Measurements from ENCODE around the gene PIEZO2. TPM values are rescaled to one million over a fixed set of nuclear protein-coding genes. Genes with fewer than 3 reads are reported as not detected.
"Not testable (repeated sequence)": the region's sequence is repeated elsewhere in the genome, so short reads cannot be mapped to it uniquely, and the experiment has no call there.

Gene PIEZO2
- total RNA-seq = 27.7 TPM

GRCh38 chr18:11149441-11150270 is at the start of gene PIEZO2:
PIEZO2 (minus strand) TSS chr18:11149569; CDS start chr18:11148588, 981 bp downstream.
- peak; percentile 88 for DNase-seq

GRCh38 chr18:11183637-11184036 is 34.3 kb upstream of the PIEZO2 start:
- no peak for DNase-seq

- DNase-seq = not testable (repeated sequence)
These were observed 32.3 kb upstream of the PIEZO2 start for GRCh38 chr18:11181629-11182028.

GRCh38 chr18:11179959-11180519 is 30.7 kb upstream of the PIEZO2 start:
- no peak for DNase-seq

- DNase-seq = no peak
These were observed 29.7 kb upstream of the PIEZO2 start for GRCh38 chr18:11178951-11179549.

- no peak for DNase-seq
These were observed 28.0 kb upstream of the PIEZO2 start for GRCh38 chr18:11177382-11177781.

- DNase-seq = no peak
These were observed 27.1 kb upstream of the PIEZO2 start for GRCh38 chr18:11176481-11176881.

- DNase-seq = no peak
These were observed 26.1 kb upstream of the PIEZO2 start for GRCh38 chr18:11175266-11175979.

- DNase-seq = not testable (repeated sequence)
These were observed 24.8 kb upstream of the PIEZO2 start for GRCh38 chr18:11174179-11174578.

GRCh38 chr18:11167778-11168177 is 18.4 kb upstream of the PIEZO2 start:
- DNase-seq = no peak

GRCh38 chr18:11165952-11166351 is 16.6 kb upstream of the PIEZO2 start:
- DNase-seq = no peak

GRCh38 chr18:11165138-11165537 is 15.8 kb upstream of the PIEZO2 start:
- DNase-seq = no peak

GRCh38 chr18:11163665-11164064 is 14.3 kb upstream of the PIEZO2 start:
- DNase-seq = no peak

GRCh38 chr18:11162889-11163288 is 13.5 kb upstream of the PIEZO2 start:
- no peak for DNase-seq

GRCh38 chr18:11162462-11162861 is 13.1 kb upstream of the PIEZO2 start:
- DNase-seq = no peak

- no peak for DNase-seq
These were observed 10.9 kb upstream of the PIEZO2 start for GRCh38 chr18:11160313-11160712.

GRCh38 chr18:11159844-11160243 is 10.5 kb upstream of the PIEZO2 start:
- DNase-seq = no peak

GRCh38 chr18:11156978-11157377 is 7.6 kb upstream of the PIEZO2 start:
- DNase-seq = no peak

- no peak for DNase-seq
These were observed 5.8 kb upstream of the PIEZO2 start for GRCh38 chr18:11155034-11155759.

- DNase-seq = peak; percentile 75
These were observed 5.1 kb upstream of the PIEZO2 start for GRCh38 chr18:11154368-11154989.

- no peak for DNase-seq
These were observed 3.7 kb upstream of the PIEZO2 start for GRCh38 chr18:11153097-11153496.

- no peak for DNase-seq
These were observed 874 bp upstream of the PIEZO2 start for GRCh38 chr18:11150271-11150615.
